HL-60/S4 treated with phorbol 12-myristate 13-acetate at 8.2 ng/mL for 4 days and 3 days (cell line): Measurements from ENCODE around the gene ANO8.

Experiments used
- in situ Hi-C: fragments of 300-500 bp; cut with MboI; formaldehyde crosslinking; loops from 2 replicates; pipeline ENCODE4 v1.15.0; 2022; ENCODE audit warnings: low sequenced_read_pairs

Gene ANO8

DNA sequence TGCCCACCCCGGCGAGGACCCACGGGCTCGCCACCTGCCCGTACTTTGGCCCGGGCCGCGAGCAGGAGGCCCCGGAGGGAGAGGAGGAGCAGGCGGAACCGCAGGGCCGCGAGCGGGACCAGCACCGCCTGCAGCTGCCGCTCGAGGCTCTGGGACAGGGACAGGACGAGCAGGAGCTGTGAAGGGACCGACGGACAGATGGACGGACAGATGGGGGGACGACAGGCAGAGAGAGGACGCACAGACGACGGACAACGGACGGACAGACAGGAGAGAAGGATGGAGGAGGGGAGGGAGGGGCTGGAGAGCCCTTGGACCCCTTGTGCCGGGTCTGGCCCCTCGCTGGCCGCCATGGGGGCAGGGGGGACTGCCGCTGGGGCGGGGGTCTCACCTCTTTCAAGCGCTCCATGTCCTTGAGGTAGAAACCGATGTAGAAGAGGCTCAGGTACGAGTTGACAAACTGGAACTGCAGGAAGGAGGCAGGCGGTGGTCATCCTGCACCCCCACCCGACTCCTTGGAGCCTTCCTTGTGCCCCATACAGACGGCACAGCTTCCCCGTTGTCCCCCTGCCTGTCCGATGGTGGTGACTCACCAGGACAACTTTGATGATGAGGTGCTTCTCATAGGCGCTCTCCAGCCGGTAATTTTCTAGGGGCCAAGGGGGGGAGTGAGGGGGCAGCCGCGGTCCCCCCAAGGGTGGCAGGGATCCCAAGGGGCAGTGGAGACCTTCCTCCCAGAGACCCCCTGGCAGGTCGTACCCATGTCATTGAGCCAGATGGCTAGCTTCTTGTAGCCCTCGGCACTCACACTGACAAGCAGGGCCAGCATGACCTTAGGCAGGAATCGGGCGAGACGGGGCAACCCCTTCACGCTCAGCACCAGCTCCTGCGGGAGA, 5.0 kb downstream of the ANO8 start:
- in situ Hi-C loops = no loop called here

DNA sequence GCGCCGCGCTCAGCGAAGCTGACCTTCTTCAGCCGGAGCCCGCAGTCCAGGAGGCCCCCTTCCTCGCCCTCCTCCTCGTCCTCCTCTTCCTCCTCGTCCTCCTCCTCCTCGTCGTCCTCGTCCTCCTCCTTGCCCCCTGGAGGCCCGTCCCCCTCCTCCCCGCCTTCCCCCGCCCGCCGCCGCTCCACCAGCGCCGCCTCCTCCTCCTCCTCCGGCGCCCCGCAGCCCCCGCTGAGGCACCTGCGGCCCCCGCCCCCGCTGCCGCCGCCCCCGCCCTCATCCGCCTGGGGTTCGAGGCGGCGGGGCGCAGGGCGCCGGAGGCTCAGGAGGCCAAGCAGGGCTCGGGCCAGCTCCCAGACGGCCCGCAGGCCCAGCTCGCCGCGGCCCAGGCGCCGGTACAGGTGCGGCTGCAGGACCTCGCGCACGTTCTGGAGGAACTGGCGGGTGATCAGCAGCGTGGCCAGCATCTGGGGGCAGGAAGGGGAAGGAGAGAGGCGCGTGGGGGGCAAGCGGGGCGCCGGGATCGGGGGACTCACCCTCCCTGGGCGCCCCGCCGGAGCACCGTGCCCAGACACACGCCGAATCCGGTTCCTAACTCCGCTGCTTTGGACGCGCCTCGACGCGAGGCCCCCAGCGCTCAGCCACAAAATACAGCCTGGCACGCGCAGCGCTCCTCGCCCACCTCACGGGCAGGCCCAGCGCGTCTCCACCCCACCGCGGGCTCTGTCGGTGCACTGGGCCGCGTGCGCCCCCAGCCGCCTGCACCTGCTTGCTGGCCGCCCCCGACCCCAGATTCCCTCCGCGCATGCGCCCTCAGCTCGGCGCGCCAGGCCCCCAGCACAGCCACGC, 5.9 kb downstream of the ANO8 start:
- in situ Hi-C loops = no loop called here

DNA sequence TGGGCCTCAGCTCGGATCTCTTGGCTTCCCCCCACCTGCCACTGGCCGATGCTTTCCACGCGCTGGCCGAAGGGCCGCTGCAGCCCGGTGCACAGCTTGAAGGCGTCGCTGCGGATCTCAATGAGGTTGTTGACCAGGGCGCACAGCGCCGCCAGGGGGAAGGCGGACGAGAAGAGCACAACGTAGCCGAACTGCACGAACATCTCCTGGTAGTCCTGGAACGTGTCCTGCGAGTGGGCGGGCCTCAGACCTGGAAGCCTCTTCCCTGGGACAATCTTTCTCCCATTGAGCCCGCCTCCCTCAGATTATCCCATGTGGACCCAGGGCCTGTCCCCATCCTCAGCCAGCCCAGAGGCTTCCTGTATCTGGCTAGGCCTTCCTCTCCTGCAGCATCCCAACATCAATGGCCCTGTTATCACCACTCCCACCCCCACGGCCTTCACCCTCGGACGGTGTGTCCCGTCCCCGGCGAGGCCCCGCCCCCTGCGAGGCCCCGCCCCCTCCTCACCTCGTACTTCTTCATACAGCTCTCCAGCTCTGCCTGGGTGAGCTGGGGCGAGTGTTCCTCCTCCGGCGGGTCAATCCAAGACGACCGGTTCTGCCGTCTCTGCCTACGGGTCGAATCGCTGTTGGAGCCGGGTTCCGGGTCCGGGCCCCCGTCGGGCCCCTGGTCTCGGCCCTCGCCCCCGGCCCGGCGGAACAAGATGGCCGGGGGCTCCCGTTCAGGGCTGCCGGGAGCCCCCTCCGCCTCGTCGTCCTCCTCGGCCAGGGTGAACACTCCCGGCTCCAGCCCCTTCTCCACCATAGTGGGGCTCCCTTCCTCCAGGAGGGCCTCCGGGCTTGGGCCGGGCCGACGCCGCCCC, 6.8 kb downstream of the ANO8 start:
- in situ Hi-C loops = no loop called here

- in situ Hi-C loops = no loop called here
Measured at GRCh38 chr19:17327068-17327653, 7.5 kb downstream of the ANO8 start.

DNA sequence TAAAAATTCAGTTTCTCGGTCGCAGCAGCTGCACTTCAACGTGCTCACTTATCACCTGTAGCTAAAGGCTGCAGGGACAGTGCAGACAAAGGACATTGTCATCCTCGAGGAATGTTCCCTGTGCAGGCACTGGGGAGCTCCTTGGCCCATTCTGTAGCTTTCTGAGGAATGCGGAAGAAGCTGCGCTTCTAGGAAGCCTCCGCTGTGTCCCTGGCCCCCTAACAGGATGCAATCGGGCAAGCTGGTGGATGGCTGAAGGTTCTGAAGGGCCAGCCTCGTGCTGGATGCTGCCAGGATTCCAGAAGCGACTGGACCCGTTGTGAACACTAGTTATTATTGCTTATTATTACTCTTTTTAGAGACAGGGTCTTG, 8.1 kb downstream of the ANO8 start:
- in situ Hi-C loops = no loop called here

- in situ Hi-C loops = no loop called here
Measured at GRCh38 chr19:17325881-17326594, 8.6 kb downstream of the ANO8 start.

- in situ Hi-C loops = no loop called here
Measured at GRCh38 chr19:17325133-17325532, 9.5 kb downstream of the ANO8 start.

GRCh38 chr19:17324357-17325114, 10.1 kb downstream of the ANO8 start:
- in situ Hi-C loops = no loop called here

DNA sequence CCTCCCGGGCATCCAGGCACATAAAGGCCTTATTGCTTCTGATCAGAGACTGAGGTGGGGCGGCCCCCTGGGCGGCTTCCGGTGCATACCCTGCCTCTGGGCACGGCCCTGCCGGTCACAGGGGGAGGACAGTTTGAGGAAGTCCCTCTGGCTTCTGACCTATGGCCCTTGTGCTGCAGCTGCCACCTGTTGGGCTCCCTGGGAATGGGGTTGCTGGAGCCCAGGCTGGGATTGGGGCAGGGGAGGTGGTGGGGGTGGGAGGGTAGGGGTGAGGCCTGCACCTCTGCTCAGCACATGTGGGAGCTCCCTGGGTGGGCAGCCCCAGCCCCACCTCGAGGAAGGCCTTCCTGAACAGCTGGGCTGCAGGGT, 10.7 kb downstream of the ANO8 start:
- in situ Hi-C loops = no loop called here

DNA sequence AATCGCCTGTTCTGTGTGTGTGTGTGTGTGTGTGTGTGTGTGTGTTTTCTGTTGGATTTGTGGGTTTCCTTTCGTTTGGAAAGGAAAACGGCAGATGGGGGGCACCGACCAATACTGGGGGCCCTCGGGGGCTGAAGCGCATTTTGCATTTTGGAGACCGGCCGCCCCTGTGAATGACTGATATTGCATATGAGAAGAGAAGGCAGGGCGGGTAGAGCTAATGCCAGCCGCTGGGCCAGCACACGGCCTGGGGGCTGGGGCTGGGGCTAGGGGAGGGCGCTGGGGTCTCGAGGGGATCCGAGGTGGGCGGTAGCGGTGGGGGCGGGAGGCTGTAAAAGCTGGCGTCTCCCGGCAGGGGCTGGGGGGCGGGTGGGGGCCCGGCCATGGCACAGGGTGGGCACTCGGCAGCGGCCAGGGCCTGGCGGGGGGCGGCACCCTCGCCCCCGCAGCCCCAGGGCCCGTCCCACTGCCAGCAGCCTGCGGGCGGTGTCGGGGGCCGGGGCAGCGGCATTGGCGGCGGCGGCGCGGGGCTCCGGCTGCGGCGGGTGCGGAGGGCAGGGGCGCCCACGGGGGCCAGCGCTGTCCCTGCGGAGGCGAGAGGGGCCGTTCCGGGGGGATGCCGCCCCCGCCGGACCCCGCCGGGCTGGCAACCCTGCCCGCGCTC, 11.2 kb downstream of the ANO8 start:
- in situ Hi-C loops = no loop called here

DNA sequence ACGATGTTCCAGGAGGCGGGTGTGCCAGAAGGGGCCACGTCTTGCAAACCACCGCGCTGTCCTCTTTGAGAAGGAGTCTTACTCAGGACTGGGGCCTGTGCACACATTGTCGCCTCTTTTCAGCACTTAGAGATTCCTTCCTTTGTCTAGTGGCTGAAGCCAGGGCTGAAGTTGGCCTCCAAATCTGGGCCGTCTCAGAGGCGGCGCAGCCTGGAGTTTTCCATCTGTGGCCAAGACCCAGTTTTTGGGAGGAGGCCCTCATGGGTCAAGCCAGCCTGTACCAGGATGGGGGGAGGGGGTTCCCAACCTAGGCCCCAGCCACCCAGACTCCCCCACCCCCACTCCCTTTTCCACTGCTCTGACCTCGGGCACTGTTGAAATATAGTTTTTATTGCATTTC, 11.8 kb downstream of the ANO8 start:
- in situ Hi-C loops = no loop called here

GRCh38 chr19:17321655-17322489, 12.8 kb downstream of the ANO8 start:
- in situ Hi-C loops = no loop called here

- in situ Hi-C loops = no loop called here
Measured at GRCh38 chr19:17320435-17320834, 14.2 kb downstream of the ANO8 start.

DNA sequence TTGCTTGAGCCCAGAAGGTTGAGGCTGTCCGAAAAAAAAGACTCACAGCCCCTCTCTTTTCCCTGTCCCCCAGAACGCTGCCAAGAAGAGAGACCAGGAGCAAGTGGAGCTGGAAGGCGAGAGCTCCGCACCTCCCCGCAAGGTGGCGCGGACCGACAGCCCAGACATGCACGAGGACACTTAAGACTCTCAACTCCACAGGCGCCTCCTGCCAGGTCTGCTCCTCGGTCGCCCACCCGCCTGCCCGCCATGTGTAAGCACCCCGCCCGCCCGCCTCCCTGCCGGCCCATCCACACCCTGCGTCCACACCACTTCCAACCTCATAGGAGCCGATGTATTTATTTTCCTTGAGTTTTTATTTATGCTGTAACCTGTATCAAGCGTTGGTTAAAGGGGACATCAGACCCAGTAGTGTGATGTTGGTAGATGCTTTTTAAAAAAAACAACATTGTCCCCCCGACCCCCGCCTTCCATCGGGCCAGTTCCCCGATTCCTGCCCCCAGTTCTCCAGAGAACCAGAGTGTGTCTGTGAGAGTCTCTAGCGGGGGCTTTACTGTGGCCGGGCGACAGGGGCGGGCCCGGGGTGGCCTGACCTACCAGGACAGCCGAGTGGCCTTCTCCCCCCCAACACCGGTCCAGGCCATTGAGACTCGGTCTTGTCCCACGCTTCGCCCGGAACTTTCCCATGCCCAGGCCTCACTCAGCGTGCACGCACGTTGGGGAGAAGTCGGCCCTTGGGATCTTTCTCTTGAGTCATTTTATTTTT, 15.0 kb downstream of the ANO8 start:
- in situ Hi-C loops = no loop called here

DNA sequence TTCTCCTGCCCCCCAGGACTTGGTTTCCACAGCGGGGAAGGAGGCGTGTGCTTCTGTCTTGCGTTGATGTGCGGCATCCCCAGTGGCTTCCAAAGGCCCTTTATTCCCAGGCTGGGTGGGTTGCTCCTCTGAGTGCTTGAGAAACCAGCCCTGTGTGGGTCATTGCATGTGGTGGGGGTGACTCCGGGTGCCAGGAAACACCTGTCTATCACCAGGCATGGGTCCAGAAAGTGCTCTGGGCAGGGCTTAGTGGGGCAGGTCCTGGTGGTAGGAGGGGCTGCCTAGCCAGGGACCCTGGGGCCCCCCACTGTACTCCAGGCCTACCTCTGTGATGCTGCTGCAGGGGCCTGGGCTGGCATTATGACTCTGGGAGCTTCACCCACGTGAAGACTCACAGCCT, 15.7 kb downstream of the ANO8 start:
- in situ Hi-C loops = no loop called here

GRCh38 chr19:17314007-17314593, 20.6 kb downstream of the ANO8 start:
- in situ Hi-C loops = no loop called here
